ENCODE measurements around the gene RARG.
A peak's percentile ranks its signal among the peaks of the same experiment; 100 is the strongest.

The RARG gene

GRCh38 chr12:53251477-53252348, 19.7 kb upstream of the RARG start (continued):
- TF ChIP-seq TSHZ1 (tag by site-specific recombination; IDR thresholded peaks at IDR 0.05; ENCODE audit: borderline replicate concordance) (no peak), ZNF362 (tag by site-specific recombination; IDR thresholded peaks at IDR 0.05) (no peak), ZNF292 (tag by site-specific recombination; IDR thresholded peaks at IDR 0.05; ENCODE audit: borderline replicate concordance, low read depth) (no peak), ZNF157 (tag by site-specific recombination; IDR thresholded peaks at IDR 0.05) (no peak), ZFP41 (tag by site-specific recombination; IDR thresholded peaks at IDR 0.05; ENCODE audit: borderline replicate concordance) (no peak), ZNF37A (tag by site-specific recombination; IDR thresholded peaks at IDR 0.05) (no peak), ZBTB21 (tag by site-specific recombination; IDR thresholded peaks at IDR 0.05) (no peak), ZNF23 (tag by site-specific recombination; IDR thresholded peaks at IDR 0.05; ENCODE audit: borderline replicate concordance) (no peak), ZNF501 (tag by site-specific recombination; IDR thresholded peaks at IDR 0.05) (peak; percentile 91), ZSCAN30 (tag by site-specific recombination; IDR thresholded peaks at IDR 0.05) (peak; percentile 52), ZNF514 (tag by site-specific recombination; IDR thresholded peaks at IDR 0.05) (no peak), ZNF280C (tag by site-specific recombination; IDR thresholded peaks at IDR 0.05) (no peak), SP7 (tag by site-specific recombination; IDR thresholded peaks at IDR 0.05) (peak; percentile 73; the same call in 1 of the 2 replicates), EGR2 (tag by site-specific recombination; IDR thresholded peaks at IDR 0.05; ENCODE audit: low read depth) (0 out of 2 replicates have a peak, but pooled peaks have one; percentile 6), ZNF623 (tag by site-specific recombination; IDR thresholded peaks at IDR 0.05) (no peak), ZNF214 (tag by site-specific recombination; IDR thresholded peaks at IDR 0.05; ENCODE audit: borderline replicate concordance) (no peak), ATF2 (tag by site-specific recombination; IDR thresholded peaks at IDR 0.05; ENCODE audit: low read depth) (no peak), RBAK (tag by site-specific recombination; IDR thresholded peaks at IDR 0.05) (no peak), ZNF76 (tag by site-specific recombination; IDR thresholded peaks at IDR 0.05; ENCODE audit: borderline replicate concordance, low read depth) (peak; percentile 23; the same call in 1 of the 2 replicates), REST (tag by site-specific recombination; IDR thresholded peaks at IDR 0.05) (no peak), ZNF140 (tag by site-specific recombination; IDR thresholded peaks at IDR 0.05) (no peak), ZNF155 (tag by site-specific recombination; IDR thresholded peaks at IDR 0.05) (no peak), SALL2 (tag by site-specific recombination; IDR thresholded peaks at IDR 0.05; ENCODE audit: borderline replicate concordance) (no peak), ZBTB10 (tag by site-specific recombination; IDR thresholded peaks at IDR 0.05) (no peak; the same call in 1 of the 2 replicates)

All from HEK293 (cell line).